Neuronal stem cell (in vitro differentiated cells): ENCODE results near the gene SLC9A6.

ENCODE experiments used
- DNase-seq: peaks from one replicate; pipeline ENCODE4 v3.0.0-alpha.2; 2013; ENCODE audit warnings: low spot score
- H2AFZ ChIP-seq: one replicate; pipeline ENCODE4 v1.6.1; 2013; ENCODE audit warnings: mild to moderate bottlenecking, low read length, inconsistent platforms
- H2AK5ac ChIP-seq: 2 replicates; pipeline ENCODE4 v1.6.1; 2013; ENCODE audit warnings: low read depth, mild to moderate bottlenecking, inconsistent platforms, low read length, moderate library complexity, mixed read lengths
- H2BK120ac ChIP-seq: 2 replicates; pipeline ENCODE4 v1.6.1; 2013; ENCODE audit warnings: low read depth, mild to moderate bottlenecking, inconsistent platforms, low read length, moderate library complexity, mixed read lengths
- H2BK12ac ChIP-seq: one replicate; pipeline ENCODE4 v1.6.1; 2013; ENCODE audit warnings: low read length, inconsistent platforms
- H2BK15ac ChIP-seq: 2 replicates; pipeline ENCODE4 v1.6.1; 2013; ENCODE audit warnings: mild to moderate bottlenecking, low read length, inconsistent platforms, mixed read lengths
- H2BK5ac ChIP-seq: one replicate; pipeline ENCODE4 v1.6.1; 2013; ENCODE audit warnings: inconsistent platforms, mild to moderate bottlenecking, low read length, moderate library complexity
- H3K14ac ChIP-seq: one replicate; pipeline ENCODE4 v1.6.1; 2013; ENCODE audit warnings: low read length, inconsistent platforms
- H3K18ac ChIP-seq: 2 replicates; pipeline ENCODE4 v1.6.1; 2013; ENCODE audit warnings: low read length, inconsistent platforms
- H3K23ac ChIP-seq: 2 replicates; pipeline ENCODE4 v1.6.1; 2013; ENCODE audit warnings: low read depth, mild to moderate bottlenecking, mixed read lengths, low read length, inconsistent platforms; ENCODE audit not compliant: poor library complexity
- H3K27ac ChIP-seq: replicated peaks from 3 replicates; pipeline ENCODE4 v1.5.1; 2013; ENCODE audit warnings: low read length, inconsistent platforms
- H3K27me3 ChIP-seq, 3 experiments: 2 replicates each; pipeline ENCODE4 v1.6.1; 2013; ENCODE audit warnings: low read length in 3 of 3, mild to moderate bottlenecking in 2 of 3, inconsistent platforms in 1 of 3, low read depth in 1 of 3, mixed read lengths in 1 of 3, moderate library complexity in 1 of 3; ENCODE audit not compliant: control insufficient read depth in 3 of 3, insufficient read depth in 3 of 3
- H3K36me3 ChIP-seq, 2 donors: replicated peaks in 1 of 2; 2 replicates each; pipeline ENCODE4 v1.6.1; 2013; ENCODE audit warnings: low read length in 2 of 2; ENCODE audit not compliant: control insufficient read depth in 2 of 2, insufficient read depth in 2 of 2
- H3K4ac ChIP-seq: 2 replicates; pipeline ENCODE4 v1.6.1; 2013; ENCODE audit warnings: inconsistent platforms, mild to moderate bottlenecking, low read length, moderate library complexity
- H3K4me1 ChIP-seq, 2 donors: 1 replicate in 1 of 2; 2 replicates in 1 of 2; pipeline ENCODE4 v1.6.1; 2013; ENCODE audit warnings: low read length in 2 of 2, low read depth in 1 of 2; ENCODE audit not compliant: control insufficient read depth in 2 of 2, insufficient read depth in 1 of 2
- H3K4me2 ChIP-seq: one replicate; pipeline ENCODE4 v1.6.1; 2013; ENCODE audit warnings: mild to moderate bottlenecking, low read length, inconsistent platforms; ENCODE audit not compliant: insufficient read depth, poor library complexity, severe bottlenecking
- H3K4me3 ChIP-seq, 2 donors: 2 replicates each; pipeline ENCODE4 v1.5.1; 2013; ENCODE audit warnings: low read length in 2 of 2, mild to moderate bottlenecking in 2 of 2, inconsistent platforms in 1 of 2, moderate library complexity in 1 of 2
- H3K79me1 ChIP-seq: one replicate; pipeline ENCODE4 v1.6.1; 2013; ENCODE audit warnings: low read depth, mild to moderate bottlenecking, inconsistent platforms, low read length, moderate library complexity
- H3K9ac ChIP-seq: one replicate; pipeline ENCODE4 v1.6.1; 2013; ENCODE audit warnings: mild to moderate bottlenecking, low read depth, low read length, inconsistent platforms; ENCODE audit not compliant: poor library complexity
- H3K9me3 ChIP-seq, 2 donors: replicated peaks in 1 of 2; 2 replicates each; pipeline versions ENCODE3 to v1.6.1; 2013; ENCODE audit warnings: low read length in 2 of 2, mild to moderate bottlenecking in 2 of 2, inconsistent platforms in 1 of 2, low read depth in 1 of 2, mixed read lengths in 1 of 2, moderate library complexity in 1 of 2; ENCODE audit not compliant: control insufficient read depth in 2 of 2, insufficient read depth in 1 of 2
- H4K8ac ChIP-seq: one replicate; pipeline ENCODE4 v1.6.1; 2013; ENCODE audit warnings: low read depth, mild to moderate bottlenecking, inconsistent platforms, low read length, moderate library complexity
- H4K91ac ChIP-seq: one replicate; pipeline ENCODE4 v1.6.1; 2013; ENCODE audit warnings: low read length, low read depth, mild to moderate bottlenecking, inconsistent platforms; ENCODE audit not compliant: poor library complexity
- WGBS, 2 donors: extraction: QIAGEN DNeasy Blood & Tissue Kit; methylation state at CpG; one replicate each; pipeline ENCODE4 v1.1.7; 2013; ENCODE audit warnings: missing lambda C conversion rate in 2 of 2, mixed read lengths in 1 of 2; ENCODE audit not compliant: insufficient read length in 2 of 2, insufficient replicate concordance in 1 of 2; ENCODE audit errors: extremely low coverage in 2 of 2; 5-methylcytosine and 5-hydroxymethylcytosine counted together

The SLC9A6 gene

DNA sequence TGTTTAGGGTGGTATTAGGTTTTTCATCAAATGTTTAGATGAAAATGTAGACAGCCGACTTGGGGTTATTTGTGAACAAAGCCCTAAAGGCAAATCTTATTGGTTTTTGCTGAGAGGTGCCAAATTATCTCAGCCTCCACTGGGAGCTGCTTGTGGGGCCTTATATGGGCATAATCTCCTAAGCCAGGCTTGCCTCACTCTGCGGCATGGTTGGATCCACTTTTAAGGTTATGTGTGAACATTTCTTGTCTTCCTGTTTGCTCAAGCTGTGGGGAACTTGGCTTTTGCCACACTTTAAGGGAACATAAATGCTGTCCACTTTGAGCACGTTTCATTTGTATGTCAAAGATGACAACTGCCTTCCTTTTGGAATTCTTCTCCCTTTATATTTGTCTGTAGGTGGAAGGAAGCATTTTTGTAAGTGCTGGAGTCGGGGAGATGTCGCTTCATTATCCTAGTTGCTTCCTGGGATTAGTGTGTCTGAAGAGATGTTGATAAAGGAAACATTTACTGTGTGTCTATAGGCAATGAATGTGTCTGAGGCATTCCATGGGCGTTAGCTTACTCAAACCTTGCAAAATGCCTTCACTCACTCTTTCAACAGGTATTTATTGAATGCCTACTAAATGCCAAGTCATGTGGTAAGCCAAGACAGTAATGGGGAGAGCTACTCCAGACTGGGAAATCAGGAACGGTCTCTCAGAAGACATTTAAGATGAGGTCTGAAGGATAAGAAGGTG, 78.3 kb downstream of the SLC9A6 start:
- H3K27me3 ChIP-seq, result peaks cover 0 to 65% (median 0%) of the 10 kb centered on the region in 3 experiments
- no peak overlapping the region for H3K4me2 ChIP-seq
- no peak overlapping the region for H3K23ac ChIP-seq
- no peaks in the 10 kb centered on the region for H3K79me1 ChIP-seq
- no peak overlapping the region for H2BK5ac ChIP-seq
- H3K18ac ChIP-seq, result no peak overlapping the region
- no peak overlapping the region for H3K4me3 ChIP-seq
- H2AFZ ChIP-seq, result no peak overlapping the region
- H3K27ac ChIP-seq, result no peak overlapping the region
- H3K9me3 ChIP-seq, result no peaks in the 10 kb centered on the region
- no peak for DNase-seq
- H3K9ac ChIP-seq, result no peak overlapping the region
- no peak overlapping the region for H2AK5ac ChIP-seq
- no peak overlapping the region for H3K4ac ChIP-seq
- H4K8ac ChIP-seq, result no peak overlapping the region
- no peak overlapping the region for H2BK15ac ChIP-seq
- no peaks in the 10 kb centered on the region for H3K36me3 ChIP-seq
- H2BK120ac ChIP-seq, result no peak overlapping the region
- WGBS, 2 donors, result no CpG with 5 or more reads among the region's 7 CpGs
- H4K91ac ChIP-seq, result no peak overlapping the region
- H3K14ac ChIP-seq, result no peak overlapping the region
- H2BK12ac ChIP-seq, result no peak overlapping the region
- H3K4me1 ChIP-seq, result no peaks in the 10 kb centered on the region

DNA sequence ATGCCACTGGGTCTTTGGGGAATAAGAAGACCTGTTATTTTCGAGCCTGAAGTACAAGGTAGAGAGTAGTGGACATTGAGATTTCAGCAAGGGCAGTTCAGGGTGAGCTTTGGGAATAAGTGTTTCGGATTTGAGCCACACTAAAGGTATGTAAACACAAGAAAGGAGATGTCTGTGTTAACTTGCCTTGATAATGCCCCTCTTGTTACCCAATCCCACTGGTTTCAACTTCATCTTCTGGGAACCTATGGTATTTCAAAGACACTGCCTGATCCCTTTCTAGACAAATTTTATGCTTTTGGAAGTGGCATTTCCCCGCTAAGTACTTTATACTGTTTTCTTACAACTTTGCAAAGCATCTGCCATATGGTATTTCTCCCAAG, 79.4 kb downstream of the SLC9A6 start:
- no peak overlapping the region for H2AFZ ChIP-seq
- H3K27ac ChIP-seq, result no peak overlapping the region
- H3K18ac ChIP-seq, result no peak overlapping the region

GRCh38 chrX:136065044-136065671, 79.9 kb downstream of the SLC9A6 start:
- H3K4ac ChIP-seq, result no peak overlapping the region
- H3K23ac ChIP-seq, result no peak overlapping the region
- no peak overlapping the region for H4K91ac ChIP-seq
- H2AFZ ChIP-seq, result no peak overlapping the region
- no peaks in the 10 kb centered on the region for H3K79me1 ChIP-seq
- H2BK15ac ChIP-seq, result no peak overlapping the region
- no peak overlapping the region for H2BK12ac ChIP-seq
- peaks cover 0 to 64% (median 0%) of the 10 kb centered on the region in 3 experiments for H3K27me3 ChIP-seq
- no peak overlapping the region for H4K8ac ChIP-seq
- H3K9me3 ChIP-seq, result no peaks in the 10 kb centered on the region
- no peak overlapping the region for H2BK120ac ChIP-seq
- H2BK5ac ChIP-seq, result no peak overlapping the region
- no peak for DNase-seq
- no peaks in the 10 kb centered on the region for H3K4me1 ChIP-seq
- H3K27ac ChIP-seq, result no peak overlapping the region
- H3K9ac ChIP-seq, result no peak overlapping the region
- no peak overlapping the region for H3K18ac ChIP-seq
- no peak overlapping the region for H3K4me3 ChIP-seq
- no peaks in the 10 kb centered on the region for H3K36me3 ChIP-seq
- no peak overlapping the region for H3K14ac ChIP-seq
- no CpG with 5 or more reads among the region's 7 CpGs for WGBS, 2 donors
- no peak overlapping the region for H2AK5ac ChIP-seq
- no peak overlapping the region for H3K4me2 ChIP-seq

More for the DNA sequence above, 79.4 kb downstream of the SLC9A6 start:
- Histone ChIP-seq H2AK5ac (no peak overlapping the region), H3K23ac (no peak overlapping the region), H3K4me1 (no peaks in the 10 kb centered on the region), H2BK15ac (no peak overlapping the region), H3K27me3 (peaks cover 0 to 66% (median 0%) of the 10 kb centered on the region in 3 experiments), H3K9me3 (no peaks in the 10 kb centered on the region), H3K4me2 (no peak overlapping the region), H2BK120ac (no peak overlapping the region), H3K79me1 (no peaks in the 10 kb centered on the region), H4K91ac (no peak overlapping the region), H3K14ac (no peak overlapping the region), H2BK5ac (no peak overlapping the region), H3K4me3 (no peak overlapping the region), H3K36me3 (no peaks in the 10 kb centered on the region), H3K9ac (no peak overlapping the region), H4K8ac (no peak overlapping the region), H3K4ac (no peak overlapping the region), H2BK12ac (no peak overlapping the region)
- WGBS, 2 donors, result no CpG with 5 or more reads among the region's 3 CpGs
- DNase-seq, result no peak

- Histone ChIP-seq H3K36me3 (no peaks in the 10 kb centered on the region), H4K8ac (no peak overlapping the region), H3K9ac (no peak overlapping the region), H2AK5ac (no peak overlapping the region), H2AFZ (no peak overlapping the region), H3K4ac (no peak overlapping the region), H2BK15ac (no peak overlapping the region), H4K91ac (no peak overlapping the region), H3K27me3 (peaks cover 0 to 62% (median 0%) of the 10 kb centered on the region in 3 experiments), H2BK5ac (no peak overlapping the region), H3K79me1 (no peaks in the 10 kb centered on the region), H3K23ac (no peak overlapping the region), H3K9me3 (no peaks in the 10 kb centered on the region), H3K14ac (no peak overlapping the region), H2BK12ac (no peak overlapping the region), H3K27ac (no peak overlapping the region), H3K4me2 (no peak overlapping the region), H2BK120ac (no peak overlapping the region), H3K4me3 (no peak overlapping the region), H3K4me1 (no peaks in the 10 kb centered on the region), H3K18ac (no peak overlapping the region)
- WGBS, 2 donors, result no CpG with 5 or more reads among the region's 5 CpGs
- DNase-seq, result no peak
These were observed 81.9 kb downstream of the SLC9A6 start for GRCh38 chrX:136067097-136067496.
